GM12874 (cell line): ENCODE data around the gene CACNA1C.

Source experiments
- CTCF ChIP-seq: IDR thresholded peaks from 2 replicates; pipeline ENCODE4 v1.5.1; 2011; ENCODE audit warnings: low read depth, mild to moderate bottlenecking, control low read depth, low read length, moderate library complexity; ENCODE audit not compliant: insufficient read depth

CACNA1C gene

GRCh38 chr12:2284321-2284813, 231.6 kb downstream of the CACNA1C start:
- no peak for TF ChIP-seq CTCF

GRCh38 chr12:2284857-2285256, 232.1 kb downstream of the CACNA1C start:
- peak; percentile 81 for TF ChIP-seq CTCF

- TF ChIP-seq CTCF = no peak
These were observed 232.7 kb downstream of the CACNA1C start for GRCh38 chr12:2285462-2285861.

- TF ChIP-seq CTCF = no peak
These were observed 233.3 kb downstream of the CACNA1C start for GRCh38 chr12:2286047-2286446.

- TF ChIP-seq CTCF = no peak
These were observed 233.8 kb downstream of the CACNA1C start for GRCh38 chr12:2286461-2287131.

GRCh38 chr12:2287151-2287550, 234.4 kb downstream of the CACNA1C start:
- no peak for TF ChIP-seq CTCF

GRCh38 chr12:2287589-2287988, 234.8 kb downstream of the CACNA1C start:
- TF ChIP-seq CTCF = no peak
